RWPE2 (cell line): ENCODE results near the gene ZNF786.

Experiments
- ATAC-seq: fragments of 200-7000 bp; cut with Tn5 transposase; 3 replicates; pipeline ENCODE4 v1.9.1; 2021; ENCODE audit warnings: low read depth
- DNase-seq: peaks from one replicate; pipeline ENCODE4 v3.0.0-alpha.2; 2020; ENCODE audit warnings: low spot score
- H3K27ac ChIP-seq: fragments of 450-650 bp; 2 replicates; pipeline ENCODE4 v1.5.1; 2017; ENCODE audit warnings: mild to moderate bottlenecking; ENCODE audit not compliant: poor library complexity, severe bottlenecking
- H3K27me3 ChIP-seq: fragments of 250-450 bp; sonication (Bioruptor Pico); 2 replicates; pipeline ENCODE4 v1.5.1; 2021; ENCODE audit warnings: mild to moderate bottlenecking, moderate library complexity; ENCODE audit not compliant: insufficient read depth, poor library complexity, severe bottlenecking
- H3K36me3 ChIP-seq: fragments of 250-450 bp; sonication (Bioruptor Pico); 2 replicates; pipeline ENCODE4 v1.5.1; 2020; ENCODE audit warnings: low read depth, mild to moderate bottlenecking, moderate library complexity
- H3K4me1 ChIP-seq: fragments of 250-450 bp; sonication (Bioruptor Pico); 2 replicates; pipeline ENCODE4 v1.5.1; 2021; ENCODE audit warnings: mild to moderate bottlenecking, moderate library complexity; ENCODE audit not compliant: insufficient read depth, poor library complexity, severe bottlenecking
- H3K4me3 ChIP-seq: fragments of 250-450 bp; sonication (Bioruptor Pico); 2 replicates; pipeline ENCODE4 v1.5.1; 2021; ENCODE audit warnings: mild to moderate bottlenecking, moderate library complexity; ENCODE audit not compliant: severe bottlenecking
- H3K9me3 ChIP-seq: fragments of 250-450 bp; sonication (Bioruptor Pico); 2 replicates; pipeline ENCODE4 v1.5.1; 2021; ENCODE audit warnings: mild to moderate bottlenecking, moderate library complexity; ENCODE audit not compliant: severe bottlenecking
- TF ChIP-seq, protein P1 (sequence below): fragments of 450-650 bp; IDR thresholded peaks from one replicate; pipeline ENCODE4 v1.5.1; 2017; ENCODE audit warnings: mild to moderate bottlenecking, moderate library complexity; ENCODE audit not compliant: poor library complexity, severe bottlenecking

The ZNF786 gene

DNA sequence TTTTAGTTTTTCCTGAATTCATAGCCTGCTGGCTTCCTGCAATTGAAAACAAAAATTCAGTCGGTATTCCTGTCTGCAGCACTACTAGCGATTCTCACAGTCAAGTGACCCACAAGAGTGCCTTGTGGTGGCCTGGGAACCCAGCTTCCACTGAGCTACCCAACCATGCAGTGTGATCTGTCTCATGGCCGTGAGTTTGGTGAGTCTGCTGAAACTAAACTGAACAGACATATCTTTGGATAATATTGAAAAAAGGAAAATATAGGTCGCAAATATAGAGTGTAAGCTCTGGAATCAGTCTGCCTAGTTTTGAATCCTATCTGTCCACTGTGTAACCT lies 18.1 kb downstream of the ZNF786 start:
- ATAC-seq: no peak
- H3K27me3 ChIP-seq: no peaks in the 10 kb centered on the region
- DNase-seq: no peak
- no peaks in the 10 kb centered on the region for H3K4me1 ChIP-seq
- no peaks in the 10 kb centered on the region for H3K9me3 ChIP-seq
- TF ChIP-seq, protein P1, sequence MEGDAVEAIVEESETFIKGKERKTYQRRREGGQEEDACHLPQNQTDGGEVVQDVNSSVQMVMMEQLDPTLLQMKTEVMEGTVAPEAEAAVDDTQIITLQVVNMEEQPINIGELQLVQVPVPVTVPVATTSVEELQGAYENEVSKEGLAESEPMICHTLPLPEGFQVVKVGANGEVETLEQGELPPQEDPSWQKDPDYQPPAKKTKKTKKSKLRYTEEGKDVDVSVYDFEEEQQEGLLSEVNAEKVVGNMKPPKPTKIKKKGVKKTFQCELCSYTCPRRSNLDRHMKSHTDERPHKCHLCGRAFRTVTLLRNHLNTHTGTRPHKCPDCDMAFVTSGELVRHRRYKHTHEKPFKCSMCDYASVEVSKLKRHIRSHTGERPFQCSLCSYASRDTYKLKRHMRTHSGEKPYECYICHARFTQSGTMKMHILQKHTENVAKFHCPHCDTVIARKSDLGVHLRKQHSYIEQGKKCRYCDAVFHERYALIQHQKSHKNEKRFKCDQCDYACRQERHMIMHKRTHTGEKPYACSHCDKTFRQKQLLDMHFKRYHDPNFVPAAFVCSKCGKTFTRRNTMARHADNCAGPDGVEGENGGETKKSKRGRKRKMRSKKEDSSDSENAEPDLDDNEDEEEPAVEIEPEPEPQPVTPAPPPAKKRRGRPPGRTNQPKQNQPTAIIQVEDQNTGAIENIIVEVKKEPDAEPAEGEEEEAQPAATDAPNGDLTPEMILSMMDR: no peak
- H3K36me3 ChIP-seq: peaks cover 37% of the 10 kb centered on the region
- H3K4me3 ChIP-seq: no peak overlapping the region
- H3K27ac ChIP-seq: no peak overlapping the region

DNA sequence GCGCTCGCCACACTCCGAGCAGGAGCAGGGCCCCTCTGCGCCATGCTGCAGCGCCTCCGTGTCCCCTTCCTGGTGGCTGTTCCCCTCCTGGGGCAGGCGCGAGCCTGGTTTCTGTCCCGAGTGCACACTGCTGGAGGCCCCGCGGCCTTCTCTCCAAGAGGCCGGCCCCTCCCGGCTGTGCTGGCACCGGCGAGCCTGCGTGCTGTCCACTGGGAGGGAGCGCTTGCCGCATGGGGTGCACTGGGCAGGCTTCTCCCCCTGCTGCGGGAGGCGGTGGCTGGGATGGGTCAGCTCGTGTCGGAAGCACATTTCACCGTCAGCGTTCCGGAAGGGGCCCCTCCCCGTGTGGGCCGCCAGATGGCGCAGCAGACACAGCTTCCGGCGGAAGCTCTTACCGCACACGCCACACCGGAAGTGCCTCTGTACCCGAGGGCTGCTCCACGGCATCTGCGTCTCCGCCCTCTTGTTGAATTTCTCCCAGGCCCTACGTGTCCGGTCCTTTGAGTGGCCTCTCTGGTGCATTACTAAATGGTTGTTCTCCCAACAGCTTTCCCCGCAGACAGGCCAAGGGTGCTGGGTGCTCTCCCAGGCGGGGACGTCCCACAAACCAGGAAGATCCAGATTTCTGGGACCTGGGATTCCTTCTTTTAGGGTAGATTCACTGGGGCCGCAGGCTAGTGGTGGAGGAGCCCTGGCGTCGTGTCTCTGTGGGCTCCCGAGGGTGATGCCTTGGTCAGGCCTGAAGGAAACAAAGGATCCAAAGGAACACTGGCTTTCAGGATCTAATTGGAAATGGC lies 18.7 kb downstream of the ZNF786 start:
- no peak overlapping the region for H3K4me3 ChIP-seq

DNA sequence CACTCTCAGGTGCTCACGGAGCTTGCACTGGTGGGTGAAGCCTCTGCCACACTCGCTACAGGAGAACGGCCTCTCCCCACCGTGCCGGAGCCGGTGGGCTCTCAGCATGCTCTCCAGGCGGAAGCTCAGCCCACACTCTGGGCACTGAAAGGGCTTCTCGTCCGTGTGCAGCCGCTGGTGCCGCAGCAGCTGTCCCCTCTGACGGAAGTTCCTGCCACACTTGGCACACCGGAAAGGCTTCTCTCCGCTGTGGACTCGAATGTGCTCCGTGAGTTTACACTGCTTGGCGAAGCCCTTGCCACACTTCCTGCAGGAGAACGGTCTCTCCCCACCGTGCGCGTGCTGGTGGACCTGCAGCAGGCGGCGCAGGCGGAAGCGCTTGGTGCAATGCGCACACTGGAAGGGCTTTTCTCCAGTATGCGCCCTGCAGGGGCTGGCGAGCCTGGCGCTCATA lies 19.3 kb downstream of the ZNF786 start:
- DNase-seq: no peak
- Histone ChIP-seq H3K36me3 (peaks cover 33% of the 10 kb centered on the region), H3K4me1 (no peaks in the 10 kb centered on the region), H3K27ac (no peak overlapping the region), H3K4me3 (no peak overlapping the region), H3K27me3 (no peaks in the 10 kb centered on the region), H3K9me3 (no peaks in the 10 kb centered on the region)
- TF ChIP-seq, protein P1: no peak
- no peak for ATAC-seq

More for the DNA sequence above, 18.7 kb downstream of the ZNF786 start:
- DNase-seq (no peak), ATAC-seq (no peak)
- Histone ChIP-seq H3K36me3 (peaks cover 34% of the 10 kb centered on the region), H3K27ac (no peak overlapping the region), H3K4me1 (no peaks in the 10 kb centered on the region), H3K27me3 (no peaks in the 10 kb centered on the region), H3K9me3 (no peaks in the 10 kb centered on the region)
- TF ChIP-seq, protein P1: peak; percentile 46

DNA sequence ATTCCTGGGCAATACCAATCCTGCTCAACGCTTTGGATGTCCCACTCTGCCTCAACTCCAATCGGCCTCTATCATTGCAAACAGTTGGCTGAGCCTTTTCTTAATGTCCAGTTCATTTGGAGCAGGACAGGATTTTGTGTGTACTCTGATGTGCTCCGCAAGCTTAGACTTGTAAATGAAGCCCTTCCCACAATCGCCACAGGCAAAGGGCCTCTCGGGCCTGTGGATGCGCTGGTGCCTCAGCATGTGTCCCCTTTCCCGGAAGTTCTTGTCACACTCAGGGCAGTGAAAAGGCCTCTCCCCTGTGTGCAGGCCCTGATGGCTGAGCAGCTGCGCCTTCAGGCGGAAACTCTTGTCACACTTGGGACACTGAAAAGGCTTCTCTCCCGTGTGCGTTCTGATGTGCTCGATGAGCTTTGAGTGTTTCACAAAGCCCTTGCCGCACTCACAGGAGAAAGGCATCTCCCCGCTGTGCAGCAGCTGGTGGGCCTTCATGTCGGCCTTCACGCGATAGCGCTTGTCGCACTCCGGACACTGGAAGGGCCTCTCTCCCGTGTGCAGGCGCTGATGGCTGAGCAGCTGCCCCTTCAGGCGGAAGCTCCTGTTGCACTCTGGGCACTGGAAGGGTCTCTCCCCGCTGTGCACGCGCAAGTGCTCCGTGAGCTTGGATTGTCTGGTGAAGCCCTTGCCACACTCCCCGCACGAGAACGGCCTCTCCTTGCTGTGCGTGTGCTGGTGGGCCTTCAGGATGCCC lies 20.0 kb downstream of the ZNF786 start:
- H3K36me3 ChIP-seq: peaks cover 33% of the 10 kb centered on the region
- ATAC-seq (no peak), DNase-seq (no peak)
- H3K27me3 ChIP-seq: no peaks in the 10 kb centered on the region
- no peaks in the 10 kb centered on the region for H3K4me1 ChIP-seq
- TF ChIP-seq, protein P1: no peak
- H3K27ac ChIP-seq: no peak overlapping the region
- no peaks in the 10 kb centered on the region for H3K9me3 ChIP-seq
- no peak overlapping the region for H3K4me3 ChIP-seq
